Loucy (cell line): Measurements from ENCODE around the gene FGD5.

Experiments used
- H2AFZ ChIP-seq: fragments of 200-600 bp; sonication (generic); 2 replicates; pipeline ENCODE4 v1.6.0; 2016; ENCODE audit warnings: antibody characterized with exemption, mild to moderate bottlenecking, low read length, moderate library complexity
- H3F3A ChIP-seq: fragments of 200-600 bp; 2 replicates; pipeline ENCODE4 v1.6.0; 2016; ENCODE audit warnings: antibody characterized with exemption, low read depth, mild to moderate bottlenecking
- H3K27me3 ChIP-seq: fragments of 200-600 bp; sonication (generic); 2 replicates; pipeline ENCODE4 v1.6.1; 2014; ENCODE audit warnings: low read length, mild to moderate bottlenecking; ENCODE audit not compliant: insufficient read depth, poor library complexity, severe bottlenecking
- H3K36me3 ChIP-seq: fragments of 200-600 bp; sonication (generic); 2 replicates; pipeline ENCODE4 v1.6.1; 2016; ENCODE audit warnings: low read length; ENCODE audit not compliant: insufficient read depth
- H3K4me1 ChIP-seq: fragments of 200-600 bp; sonication (generic); 2 replicates; pipeline ENCODE4 v1.5.1; 2014; ENCODE audit warnings: low read length, mild to moderate bottlenecking; ENCODE audit not compliant: insufficient read depth, poor library complexity, severe bottlenecking
- H3K4me2 ChIP-seq: fragments of 200-600 bp; sonication (generic); 2 replicates; pipeline ENCODE4 v1.6.0; 2014; ENCODE audit warnings: antibody characterized with exemption, low read length, low read depth, mild to moderate bottlenecking; ENCODE audit not compliant: poor library complexity, severe bottlenecking
- H3K4me3 ChIP-seq: fragments of 200-600 bp; sonication (generic); 2 replicates; pipeline ENCODE4 v1.5.1; 2014; ENCODE audit warnings: low read length, mild to moderate bottlenecking, mixed read lengths; ENCODE audit not compliant: poor library complexity, severe bottlenecking
- H3K79me2 ChIP-seq: fragments of 200-600 bp; sonication (generic); 2 replicates; pipeline ENCODE4 v1.6.1; 2014; ENCODE audit warnings: low read length; ENCODE audit not compliant: insufficient read depth
- H3K9ac ChIP-seq: fragments of 200-600 bp; sonication (generic); 2 replicates; pipeline ENCODE4 v1.6.0; 2014; ENCODE audit warnings: mild to moderate bottlenecking, low read depth, low read length, moderate library complexity; ENCODE audit not compliant: poor library complexity, severe bottlenecking
- H3K9me2 ChIP-seq: fragments of 200-600 bp; sonication (generic); replicated peaks from 2 replicates; pipeline ENCODE4 v1.6.1; 2016; ENCODE audit warnings: low read depth, low read length, mixed read lengths
- H3K9me3 ChIP-seq: fragments of 200-600 bp; sonication (generic); 2 replicates; pipeline ENCODE4 v1.6.1; 2014; ENCODE audit warnings: mild to moderate bottlenecking, antibody characterized with exemption, low read length, low read depth; ENCODE audit not compliant: insufficient read depth
- H4K20me1 ChIP-seq: fragments of 200-600 bp; sonication (generic); 2 replicates; pipeline ENCODE4 v1.6.0; 2014; ENCODE audit warnings: antibody characterized with exemption, low read length, mild to moderate bottlenecking; ENCODE audit not compliant: insufficient read depth, poor library complexity, severe bottlenecking
- EZH2phosphoT487 ChIP-seq: fragments of 200-600 bp; IDR thresholded peaks from 2 replicates; pipeline ENCODE4 v1.6.1; 2018; ENCODE audit warnings: antibody characterized with exemption, mild to moderate bottlenecking, moderate library complexity, borderline replicate concordance
- TF ChIP-seq, protein P1 (sequence below): fragments of 200-600 bp; sonication (generic); conservative IDR thresholded peaks from 2 replicates; pipeline ENCODE4 v1.5.1; 2014; ENCODE audit warnings: mild to moderate bottlenecking, antibody characterized with exemption, low read length

FGD5 gene

DNA sequence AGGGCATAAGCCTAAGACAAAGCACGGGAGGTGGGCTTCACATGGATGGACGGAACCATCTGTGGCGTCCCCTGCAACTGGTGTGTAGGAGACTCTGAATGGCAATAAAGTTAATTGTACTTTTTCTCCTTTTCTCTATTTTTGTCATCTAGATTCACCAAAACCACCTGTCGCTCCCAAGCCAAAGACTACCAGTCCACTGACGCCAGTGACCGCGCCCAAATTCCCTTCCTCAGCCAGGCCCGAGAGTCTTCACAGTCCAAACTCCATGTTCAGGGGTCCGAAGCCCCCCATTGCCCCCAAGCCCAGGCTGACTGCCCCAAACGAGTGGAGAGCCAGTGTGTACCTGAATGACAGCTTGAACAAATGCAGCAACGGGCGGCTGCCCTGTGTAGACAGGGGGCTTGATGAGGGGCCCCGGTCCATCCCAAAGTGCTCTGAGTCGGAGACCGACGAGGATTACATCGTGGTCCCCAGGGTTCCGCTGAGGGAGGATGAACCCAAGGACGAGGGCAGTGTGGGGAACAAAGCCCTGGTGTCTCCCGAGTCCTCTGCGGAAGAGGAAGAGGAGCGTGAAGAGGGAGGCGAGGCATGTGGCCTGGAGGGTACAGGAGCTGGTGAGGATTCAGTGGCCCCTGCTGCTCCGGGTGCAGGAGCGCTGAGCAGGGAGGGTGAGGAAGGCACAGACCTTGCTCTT, at the start of gene FGD5:
FGD5 (plus strand) TSS at position 159 of the 697 bp plus-strand sequence; CDS start at position 269, 110 bp downstream.
- no peaks in the 10 kb centered on the region for H3K4me1 ChIP-seq
- TF ChIP-seq EZH2phosphoT487: no peak
- TF ChIP-seq, protein P1, sequence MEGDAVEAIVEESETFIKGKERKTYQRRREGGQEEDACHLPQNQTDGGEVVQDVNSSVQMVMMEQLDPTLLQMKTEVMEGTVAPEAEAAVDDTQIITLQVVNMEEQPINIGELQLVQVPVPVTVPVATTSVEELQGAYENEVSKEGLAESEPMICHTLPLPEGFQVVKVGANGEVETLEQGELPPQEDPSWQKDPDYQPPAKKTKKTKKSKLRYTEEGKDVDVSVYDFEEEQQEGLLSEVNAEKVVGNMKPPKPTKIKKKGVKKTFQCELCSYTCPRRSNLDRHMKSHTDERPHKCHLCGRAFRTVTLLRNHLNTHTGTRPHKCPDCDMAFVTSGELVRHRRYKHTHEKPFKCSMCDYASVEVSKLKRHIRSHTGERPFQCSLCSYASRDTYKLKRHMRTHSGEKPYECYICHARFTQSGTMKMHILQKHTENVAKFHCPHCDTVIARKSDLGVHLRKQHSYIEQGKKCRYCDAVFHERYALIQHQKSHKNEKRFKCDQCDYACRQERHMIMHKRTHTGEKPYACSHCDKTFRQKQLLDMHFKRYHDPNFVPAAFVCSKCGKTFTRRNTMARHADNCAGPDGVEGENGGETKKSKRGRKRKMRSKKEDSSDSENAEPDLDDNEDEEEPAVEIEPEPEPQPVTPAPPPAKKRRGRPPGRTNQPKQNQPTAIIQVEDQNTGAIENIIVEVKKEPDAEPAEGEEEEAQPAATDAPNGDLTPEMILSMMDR: no peak
- H3K27me3 ChIP-seq: no peaks in the 10 kb centered on the region
- no peak within 1 kb of the TSS for H3K9ac ChIP-seq
- H3F3A ChIP-seq: no peaks in the 10 kb centered on the region
- no peaks in the 10 kb centered on the region for H4K20me1 ChIP-seq
- H3K4me2 ChIP-seq: no peak within 1 kb of the TSS
- H3K9me2 ChIP-seq: no peaks in the 10 kb centered on the region
- no peak within 1 kb of the TSS for H3K4me3 ChIP-seq
- H3K79me2 ChIP-seq: no peaks in the 10 kb centered on the region
- H3K36me3 ChIP-seq: no peaks in the 10 kb centered on the region
- no peak within 1 kb of the TSS for H2AFZ ChIP-seq
- H3K9me3 ChIP-seq: no peaks in the 10 kb centered on the region

DNA sequence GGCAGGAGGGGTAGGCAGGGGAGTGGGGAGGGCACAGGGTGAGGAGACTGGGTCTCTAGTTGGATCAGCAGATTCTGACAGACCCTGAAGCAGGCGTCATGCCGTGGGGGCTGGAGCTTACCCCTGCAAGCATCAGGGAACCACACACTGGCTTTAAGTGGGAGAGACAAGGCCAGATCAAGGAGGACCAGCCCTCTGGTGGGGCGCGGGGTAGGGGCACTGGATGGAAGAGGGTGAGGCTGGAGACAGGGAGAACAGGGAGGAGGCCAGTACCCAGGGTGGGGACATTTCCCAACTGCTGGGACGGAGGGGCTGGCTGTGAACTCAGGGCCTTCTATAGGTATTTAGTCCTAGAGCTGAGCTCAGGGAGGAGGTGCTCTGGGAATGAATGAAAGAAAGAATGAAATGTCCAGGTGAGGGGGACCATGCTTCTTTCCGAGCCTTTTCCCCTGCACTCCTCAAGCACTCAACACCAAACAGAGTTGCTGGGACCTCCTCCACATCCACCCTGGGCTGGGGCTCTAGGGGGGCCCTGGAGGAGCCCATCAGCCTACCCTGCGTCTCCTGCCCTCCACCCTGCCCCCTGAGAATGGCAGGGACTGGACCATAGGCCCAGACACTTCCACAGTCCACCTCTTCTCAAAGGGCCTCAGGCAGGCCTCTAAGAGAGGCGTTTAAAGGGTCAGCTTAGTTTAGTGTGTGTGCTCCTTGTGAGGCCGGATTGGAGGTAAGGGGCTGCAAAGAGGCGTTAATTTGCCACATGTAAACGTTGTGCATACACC, 49.0 kb upstream of the FGD5 start:
- H3K4me1 ChIP-seq: no peaks in the 10 kb centered on the region
- no peak overlapping the region for H3K9ac ChIP-seq
- H3K9me2 ChIP-seq: no peaks in the 10 kb centered on the region
- H2AFZ ChIP-seq: no peak overlapping the region
- no peak overlapping the region for H3K4me3 ChIP-seq
- H3K27me3 ChIP-seq: no peaks in the 10 kb centered on the region
- no peaks in the 10 kb centered on the region for H3K36me3 ChIP-seq
- no peak overlapping the region for H3K4me2 ChIP-seq
- no peaks in the 10 kb centered on the region for H3K9me3 ChIP-seq
- no peaks in the 10 kb centered on the region for H3F3A ChIP-seq
- H4K20me1 ChIP-seq: no peaks in the 10 kb centered on the region
- H3K79me2 ChIP-seq: no peaks in the 10 kb centered on the region
- TF ChIP-seq EZH2phosphoT487: no peak
- TF ChIP-seq, protein P1: no peak

- Histone ChIP-seq H3K4me1 (no peaks in the 10 kb centered on the region), H3K9me3 (no peaks in the 10 kb centered on the region), H3K4me2 (no peak overlapping the region), H3F3A (no peaks in the 10 kb centered on the region), H3K27me3 (no peaks in the 10 kb centered on the region), H3K36me3 (no peaks in the 10 kb centered on the region), H3K9ac (no peak overlapping the region), H3K9me2 (no peaks in the 10 kb centered on the region), H4K20me1 (no peaks in the 10 kb centered on the region), H2AFZ (no peak overlapping the region), H3K79me2 (no peaks in the 10 kb centered on the region), H3K4me3 (no peak overlapping the region)
- TF ChIP-seq, protein P1: no peak
- no peak for TF ChIP-seq EZH2phosphoT487
Observed at GRCh38 chr3:14770591-14770990, 48.2 kb upstream of the FGD5 start.
